GM23338 (cell line): ENCODE results near the gene FRY. TPM values are rescaled to one million over a fixed set of nuclear protein-coding genes. Genes with fewer than 3 reads are reported as not detected.
"Not testable (repeated sequence)": the region's sequence is repeated elsewhere in the genome, so short reads cannot be mapped to it uniquely, and the experiment has no call there.

Experiments used
- ATAC-seq: fragments of 200-7000 bp; cut with Tn5 transposase; 3 replicates; pipeline ENCODE4 v1.9.1; 2020
- DNase-seq: peaks from one replicate; pipeline ENCODE4 v3.0.0-alpha.2; 2015; ENCODE audit warnings: low spot score
- H2AFZ ChIP-seq: fragments of 200-600 bp; sonication (generic); 2 replicates; pipeline ENCODE4 v1.8.0; 2016; ENCODE audit warnings: antibody characterized with exemption, mild to moderate bottlenecking, moderate library complexity
- H3F3A ChIP-seq: fragments of 200-600 bp; sonication (generic); replicated peaks from 2 replicates; pipeline ENCODE4 v1.8.0; 2017; ENCODE audit warnings: antibody characterized with exemption, mixed run types, low read depth
- H3K27ac ChIP-seq: fragments of 200-600 bp; sonication (generic); 2 replicates; pipeline ENCODE4 v1.6.1; 2016; ENCODE audit warnings: low read depth
- H3K27me3 ChIP-seq: fragments of 200-600 bp; sonication (generic); 2 replicates; pipeline ENCODE4 v1.8.0; 2016; ENCODE audit warnings: mild to moderate bottlenecking, mixed run types, moderate library complexity; ENCODE audit not compliant: insufficient read depth
- H3K36me3 ChIP-seq: fragments of 200-600 bp; sonication (generic); 2 replicates; pipeline ENCODE4 v1.8.0; 2016; ENCODE audit warnings: mild to moderate bottlenecking; ENCODE audit not compliant: insufficient read depth
- H3K4me1 ChIP-seq: fragments of 200-600 bp; sonication (generic); 2 replicates; pipeline ENCODE4 v1.8.0; 2016; ENCODE audit warnings: mild to moderate bottlenecking, moderate library complexity; ENCODE audit not compliant: insufficient read depth
- H3K4me2 ChIP-seq: fragments of 200-600 bp; sonication (generic); 2 replicates; pipeline ENCODE4 v1.7.1; 2017; ENCODE audit warnings: mixed run types
- H3K4me3 ChIP-seq: fragments of 200-600 bp; sonication (generic); 2 replicates; pipeline ENCODE4 v1.6.1; 2016; ENCODE audit warnings: mixed run types
- H3K79me2 ChIP-seq: fragments of 200-600 bp; sonication (generic); replicated peaks from 2 replicates; pipeline ENCODE4 v1.8.0; 2017; ENCODE audit warnings: mild to moderate bottlenecking; ENCODE audit not compliant: insufficient read depth
- H3K9me2 ChIP-seq: fragments of 200-600 bp; sonication (generic); 2 replicates; pipeline ENCODE4 v1.8.0; 2017; ENCODE audit not compliant: insufficient read depth
- H4K20me1 ChIP-seq: fragments of 200-600 bp; sonication (generic); replicated peaks from 2 replicates; pipeline ENCODE4 v1.8.0; 2017; ENCODE audit warnings: mild to moderate bottlenecking; ENCODE audit not compliant: insufficient read depth
- H3K27ac Mint-ChIP-seq: 2 replicates; pipeline ENCODE4 v1.8.0; 2020; ENCODE audit warnings: inconsistent platforms, mild to moderate bottlenecking, moderate library complexity, mixed read lengths
- H3K27me3 Mint-ChIP-seq: 3 replicates; pipeline ENCODE4 v1.8.0; 2022; ENCODE audit warnings: low read depth, mild to moderate bottlenecking, moderate library complexity, mixed read lengths, inconsistent platforms; ENCODE audit not compliant: insufficient read depth, poor library complexity
- H3K36me3 Mint-ChIP-seq: 3 replicates; pipeline ENCODE4 v1.8.0; 2021; ENCODE audit warnings: low read depth, mild to moderate bottlenecking, inconsistent platforms, moderate library complexity, mixed read lengths
- H3K4me1 Mint-ChIP-seq: 3 replicates; pipeline ENCODE4 v1.8.0; 2020; ENCODE audit warnings: mild to moderate bottlenecking, inconsistent platforms, mixed read lengths
- H3K4me3 Mint-ChIP-seq: 3 replicates; pipeline ENCODE4 v1.8.0; 2021; ENCODE audit warnings: moderate library complexity, mild to moderate bottlenecking, inconsistent platforms, mixed read lengths
- H3K9me3 Mint-ChIP-seq: 3 replicates; pipeline ENCODE4 v1.8.0; 2020; ENCODE audit warnings: moderate library complexity, mild to moderate bottlenecking, inconsistent platforms, mixed read lengths
- CTCF ChIP-seq, 2 experiments: fragments of 200-600 bp in 1 of 2; sonication (generic) in 1 of 2; conservative IDR thresholded peaks; 2 replicates each; pipeline versions ENCODE4 v1.5.1 to v1.6.1; 2016 to 2017; ENCODE audit warnings: antibody characterized with exemption in 2 of 2, low read depth in 2 of 2, mild to moderate bottlenecking in 2 of 2, moderate library complexity in 1 of 2
- ETS1 ChIP-seq: IDR thresholded peaks from 2 replicates; pipeline ENCODE4 v1.6.1; 2016; ENCODE audit warnings: antibody characterized with exemption
- JUNB ChIP-seq: IDR thresholded peaks from one replicate; pipeline ENCODE4 v1.6.1; 2016; ENCODE audit warnings: antibody characterized with exemption; ENCODE audit not compliant: unreplicated experiment
- POLR2AphosphoS5 ChIP-seq: IDR thresholded peaks from 2 replicates; pipeline ENCODE4 v1.6.1; 2016; ENCODE audit warnings: antibody characterized with exemption, low read depth
- STAT1 ChIP-seq: IDR thresholded peaks from one replicate; pipeline ENCODE4 v1.6.1; 2016; ENCODE audit warnings: antibody characterized with exemption; ENCODE audit not compliant: unreplicated experiment
- ZNF114 ChIP-seq: fragments of 250-450 bp; sonication (Bioruptor Pico); IDR thresholded peaks from 2 replicates; pipeline ENCODE4 v1.5.0; 2020; ENCODE audit warnings: mild to moderate bottlenecking, moderate library complexity
- polyA plus RNA-seq: library from polyadenylated mRNA; unstranded; fragments of >200 nt; fragmentation: Nextera tagmentation; extraction: Ambion mirVana; gene quantifications from 2 replicates; pipeline ENCODE4 v1.2.1, GENCODE V29; 2016
- total RNA-seq: library from RNA; depleted of rRNA; stranded (reverse); fragments of >200 nt; shearing (Covaris generic); gene quantifications from 2 replicates; pipeline ENCODE4 v1.2.3, GENCODE V29; 2014

FRY gene
- total and polyA plus RNA-seq, 2 experiments from 2014 or later, result 2.4 to 10.1 TPM

- TF ChIP-seq ETS1 (no peak), JUNB (no peak), POLR2AphosphoS5 (no peak), ZNF114 (CRISPR knock-in tag) (no peak)
Measured at GRCh38 chr13:31998131-31998530, 33.4 kb upstream of the FRY start (continued).

- H3K79me2 ChIP-seq, H3K4me2 ChIP-seq, H3K27me3 ChIP-seq, H3K4me3 Mint-ChIP-seq, H4K20me1 ChIP-seq, H3K27ac Mint-ChIP-seq, H3K27ac ChIP-seq, ATAC-seq, H3K27me3 Mint-ChIP-seq, H3K36me3 ChIP-seq, H3K4me1 Mint-ChIP-seq, H3K36me3 Mint-ChIP-seq, DNase-seq, H2AFZ ChIP-seq, H3K4me3 ChIP-seq, H3F3A ChIP-seq, H3K9me2 ChIP-seq, H3K4me1 ChIP-seq: not testable (repeated sequence)
- H3K9me3 Mint-ChIP-seq, result peaks cover 15% of the 10 kb centered on the region; the same call in 2 of the 3 replicates
Measured at GRCh38 chr13:32000754-32001153, 30.8 kb upstream of the FRY start.

- no peaks in the 10 kb centered on the region for H3K36me3 ChIP-seq
Measured at GRCh38 chr13:32001154-32001768, 30.3 kb upstream of the FRY start.

More at GRCh38 chr13:32001154-32001768, 30.3 kb upstream of the FRY start:
- no peak overlapping the region for H3K4me3 ChIP-seq
- TF ChIP-seq CTCF (conservative IDR thresholded peaks at IDR 0.05; ENCODE audit: low read depth in 2 of 2) (peak; percentile 62 to 65), STAT1 (no peak)
- H3K9me2 ChIP-seq, result peaks cover 3% of the 10 kb centered on the region; the same call in 1 of the 2 replicates
- H3K4me1 ChIP-seq, result no peaks in the 10 kb centered on the region
- H3F3A ChIP-seq, result no peaks in the 10 kb centered on the region
- Mint-ChIP-seq H3K36me3 (no peaks in the 10 kb centered on the region; the same call in 2 of the 3 replicates), H3K9me3 (peaks cover 15% of the 10 kb centered on the region; the same call in 2 of the 3 replicates), H3K27ac (peak overlapping the region; percentile 17; the same call in 1 of the 2 replicates), H3K27me3 (no peaks in the 10 kb centered on the region), H3K4me1 (no peaks in the 10 kb centered on the region), H3K4me3 (no peak overlapping the region)
- no peaks in the 10 kb centered on the region for H3K27me3 ChIP-seq
- H3K79me2 ChIP-seq, result no peaks in the 10 kb centered on the region
- peak; percentile 74 for DNase-seq
- ATAC-seq, result peak; percentile 93
- no peak overlapping the region for H2AFZ ChIP-seq
- H4K20me1 ChIP-seq, result no peaks in the 10 kb centered on the region
- no peak overlapping the region for H3K4me2 ChIP-seq
- no peak overlapping the region for H3K27ac ChIP-seq
